ENCODE data around the gene DISC1.

DISC1 gene

DNA sequence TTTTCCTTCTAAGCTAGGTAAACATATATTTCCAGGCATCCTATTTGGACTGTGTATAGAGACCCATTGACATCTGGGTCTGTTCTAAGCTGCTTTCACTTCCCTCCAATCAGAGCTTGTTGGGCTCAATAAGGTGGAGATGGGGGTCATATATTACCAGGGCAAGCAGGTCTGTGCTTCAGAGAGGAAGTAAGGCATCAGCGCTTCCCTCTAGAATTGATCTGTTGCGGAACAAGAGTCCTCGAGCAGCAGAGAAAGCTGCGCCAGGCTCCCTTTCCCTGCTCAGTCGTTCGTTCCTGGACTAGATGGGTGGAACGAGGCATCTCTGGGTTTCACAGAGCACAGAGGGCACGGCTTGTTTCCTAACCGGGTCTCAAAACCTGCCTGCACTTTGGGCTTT lies 63.5 kb downstream of the DISC1 start:
- TF ChIP-seq POLR2A (IDR thresholded peaks at IDR 0.05; ENCODE audit: low read depth, low read length) (no peak), SPI1 (IDR thresholded peaks at IDR 0.05; ENCODE audit: low read depth, low read length) (no peak), PAX5 (IDR thresholded peaks at IDR 0.05; ENCODE audit: insufficient read depth, low read length, severe bottlenecking) (no peak), POLR2AphosphoS5 (IDR thresholded peaks at IDR 0.05; ENCODE audit: low read depth, low read length) (no peak), POU2F2 (IDR thresholded peaks at IDR 0.05; ENCODE audit: low read depth, low read length) (no peak), TAF1 (IDR thresholded peaks at IDR 0.05; ENCODE audit: low read depth, low read length) (no peak)
- FAIRE-seq, result no peak
- no peak for DNase-seq (ENCODE audit: insufficient read length, low spot score)

DNA sequence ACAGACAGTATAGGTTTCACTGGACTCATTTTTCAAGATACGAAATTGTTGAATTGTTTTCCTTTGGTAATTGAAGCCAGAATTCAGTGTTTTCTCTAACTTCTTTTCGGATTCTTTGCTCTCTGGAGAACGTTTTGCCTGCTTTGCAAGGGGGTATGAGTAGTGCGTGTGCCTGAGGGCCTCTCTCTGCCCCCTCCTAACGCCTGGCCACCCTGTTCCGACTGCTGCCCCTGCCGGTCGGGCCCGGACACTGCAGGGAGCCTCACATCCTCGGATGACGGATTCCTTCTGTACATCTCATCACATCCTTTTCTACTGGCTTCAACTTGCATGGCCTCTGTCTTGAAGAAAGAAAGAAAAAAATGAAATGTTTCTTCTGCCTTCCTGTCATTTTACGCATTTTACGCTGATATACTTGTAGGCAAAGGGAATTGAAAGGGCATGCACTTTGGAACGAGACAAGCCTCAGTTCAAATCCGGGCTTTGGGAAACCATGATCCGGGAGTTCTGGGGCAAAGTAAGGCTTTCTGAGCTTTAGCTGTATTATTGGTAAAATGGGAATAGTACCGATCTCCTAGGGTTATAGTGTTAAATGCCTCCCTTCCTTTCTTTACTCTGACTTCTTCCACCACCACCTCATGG lies 65.1 kb downstream of the DISC1 start:
- DNase-seq (ENCODE audit: insufficient read length, low spot score) (no peak), FAIRE-seq (no peak)
- TF ChIP-seq SPI1 (IDR thresholded peaks at IDR 0.05; ENCODE audit: low read depth, low read length) (no peak), POLR2A (IDR thresholded peaks at IDR 0.05; ENCODE audit: low read depth, low read length) (no peak), PAX5 (IDR thresholded peaks at IDR 0.05; ENCODE audit: insufficient read depth, low read length, severe bottlenecking) (no peak), POLR2AphosphoS5 (IDR thresholded peaks at IDR 0.05; ENCODE audit: low read depth, low read length) (no peak), POU2F2 (IDR thresholded peaks at IDR 0.05; ENCODE audit: low read depth, low read length) (no peak), TAF1 (IDR thresholded peaks at IDR 0.05; ENCODE audit: low read depth, low read length) (no peak)

DNA sequence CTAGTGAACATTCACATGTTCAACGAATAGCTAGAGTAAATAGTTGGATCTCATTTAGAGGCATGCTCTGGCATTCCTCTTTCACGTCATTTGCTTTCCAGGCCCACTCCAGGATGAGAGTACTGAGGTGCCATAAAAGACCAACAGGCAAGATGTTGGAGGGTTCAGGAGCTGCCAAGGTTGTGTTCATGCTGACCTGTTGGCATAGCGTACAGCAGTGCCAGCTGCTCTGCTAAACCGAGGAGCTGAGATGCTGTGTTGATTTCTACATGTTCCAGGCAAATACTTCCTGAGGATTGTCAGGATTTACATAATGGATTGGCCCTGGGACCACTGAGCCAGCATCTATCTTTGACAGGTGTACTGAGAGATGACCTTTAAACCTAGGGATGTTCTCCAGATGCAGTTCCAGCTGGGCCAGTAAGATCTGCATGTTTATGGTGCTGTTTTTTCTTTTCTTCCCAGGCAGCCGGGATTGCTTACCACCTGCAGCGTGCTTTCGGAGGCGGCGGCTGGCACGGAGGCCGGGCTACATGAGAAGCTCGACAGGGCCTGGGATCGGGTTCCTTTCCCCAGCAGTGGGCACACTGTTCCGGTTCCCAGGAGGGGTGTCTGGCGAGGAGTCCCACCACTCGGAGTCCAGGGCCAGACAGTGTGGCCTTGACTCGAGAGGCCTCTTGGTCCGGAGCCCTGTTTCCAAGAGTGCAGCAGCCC lies 66.9 kb downstream of the DISC1 start:
- FAIRE-seq (no peak), DNase-seq (ENCODE audit: insufficient read length, low spot score) (no peak)
- no peak for TF ChIP-seq POLR2AphosphoS5 (IDR thresholded peaks at IDR 0.05; ENCODE audit: low read depth, low read length)
- no peak for TF ChIP-seq PAX5 (IDR thresholded peaks at IDR 0.05; ENCODE audit: insufficient read depth, low read length, severe bottlenecking)
- no peak for TF ChIP-seq SPI1 (IDR thresholded peaks at IDR 0.05; ENCODE audit: low read depth, low read length)

DNA sequence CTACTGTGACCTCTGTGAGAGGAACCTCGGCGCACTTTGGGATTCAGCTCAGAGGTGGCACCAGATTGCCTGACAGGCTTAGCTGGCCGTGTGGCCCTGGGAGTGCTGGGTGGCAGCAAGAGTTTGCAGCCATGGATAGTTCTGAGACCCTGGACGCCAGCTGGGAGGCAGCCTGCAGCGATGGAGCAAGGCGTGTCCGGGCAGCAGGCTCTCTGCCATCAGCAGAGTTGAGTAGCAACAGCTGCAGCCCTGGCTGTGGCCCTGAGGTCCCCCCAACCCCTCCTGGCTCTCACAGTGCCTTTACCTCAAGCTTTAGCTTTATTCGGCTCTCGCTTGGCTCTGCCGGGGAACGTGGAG lies 67.5 kb downstream of the DISC1 start:
- no peak for FAIRE-seq

DNA sequence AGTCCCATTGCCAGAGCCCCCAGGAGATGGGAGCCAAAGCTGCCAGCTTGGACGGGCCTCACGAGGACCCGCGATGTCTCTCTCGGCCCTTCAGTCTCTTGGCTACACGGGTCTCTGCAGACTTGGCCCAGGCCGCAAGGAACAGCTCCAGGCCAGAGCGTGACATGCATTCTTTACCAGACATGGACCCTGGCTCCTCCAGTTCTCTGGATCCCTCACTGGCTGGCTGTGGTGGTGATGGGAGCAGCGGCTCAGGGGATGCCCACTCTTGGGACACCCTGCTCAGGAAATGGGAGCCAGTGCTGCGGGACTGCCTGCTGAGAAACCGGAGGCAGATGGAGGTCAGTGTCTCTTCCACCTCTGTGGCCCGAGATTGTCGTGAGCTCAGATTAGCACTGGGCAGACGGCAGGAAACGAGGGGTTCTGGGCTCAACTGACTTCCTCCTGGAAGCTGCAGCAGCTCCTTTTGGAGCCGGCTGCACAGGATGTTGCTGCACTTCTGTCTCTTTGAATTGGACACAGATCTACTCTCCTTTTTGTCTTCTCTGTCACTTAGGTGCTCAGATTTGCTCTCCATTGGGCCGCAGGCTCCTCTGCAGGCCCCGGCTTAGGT lies 68.0 kb downstream of the DISC1 start:
- FAIRE-seq (no peak), DNase-seq (ENCODE audit: insufficient read length, low spot score) (no peak)
- no peak for TF ChIP-seq POLR2AphosphoS5 (IDR thresholded peaks at IDR 0.05; ENCODE audit: low read depth, low read length)
- TF ChIP-seq POU2F2 (IDR thresholded peaks at IDR 0.05; ENCODE audit: low read depth, low read length), result no peak
- no peak for TF ChIP-seq SPI1 (IDR thresholded peaks at IDR 0.05; ENCODE audit: low read depth, low read length)
- no peak for TF ChIP-seq TAF1 (IDR thresholded peaks at IDR 0.05; ENCODE audit: low read depth, low read length)
- no peak for TF ChIP-seq POLR2A (IDR thresholded peaks at IDR 0.05; ENCODE audit: low read depth, low read length)

More for the DNA sequence above, 67.5 kb downstream of the DISC1 start:
- TF ChIP-seq POLR2A (IDR thresholded peaks at IDR 0.05; ENCODE audit: low read depth, low read length), result no peak
- no peak for DNase-seq (ENCODE audit: insufficient read length, low spot score)

DNA sequence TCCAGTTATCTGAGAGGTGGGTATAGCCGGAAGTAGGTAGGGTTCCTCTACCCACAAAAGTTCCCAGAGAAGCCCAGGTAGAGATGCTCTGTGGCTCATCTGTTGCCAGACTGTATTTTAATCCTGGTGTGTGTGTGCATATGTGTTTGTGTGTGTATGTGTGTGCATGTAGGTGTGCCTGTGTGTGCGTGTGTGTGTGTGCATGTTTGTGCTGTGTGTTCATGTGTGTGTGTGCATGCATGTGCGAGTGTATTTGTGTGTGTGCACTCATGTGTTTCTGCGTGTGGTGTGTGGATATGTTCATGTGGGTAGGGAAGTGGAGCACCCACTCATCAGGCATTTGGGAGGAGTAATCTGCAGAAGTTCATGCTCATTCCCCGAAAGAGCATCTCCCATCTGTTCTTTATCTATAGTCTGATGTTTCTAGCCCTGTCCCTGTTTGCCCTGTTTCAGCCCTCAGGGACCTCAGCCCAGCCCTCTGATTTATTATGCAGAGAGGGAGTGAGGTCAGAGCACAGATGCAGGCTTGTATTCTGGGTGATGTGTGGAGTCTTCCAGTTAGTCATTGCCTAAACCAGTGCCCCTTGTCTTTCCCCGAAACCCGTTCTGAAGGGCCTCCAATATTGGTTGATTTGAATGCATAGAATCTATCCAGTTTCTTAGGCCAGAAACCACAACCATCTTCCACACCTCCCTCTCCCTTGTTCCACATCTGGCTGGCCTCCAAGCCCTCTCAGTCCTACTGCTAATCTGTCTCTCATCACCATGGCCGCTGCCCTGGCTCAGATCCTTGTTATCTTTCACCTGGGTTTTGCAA lies 69.1 kb downstream of the DISC1 start:
- no peak for FAIRE-seq
- no peak for DNase-seq (ENCODE audit: insufficient read length, low spot score)
- TF ChIP-seq PAX5 (IDR thresholded peaks at IDR 0.05; ENCODE audit: insufficient read depth, low read length, severe bottlenecking) (no peak), TAF1 (IDR thresholded peaks at IDR 0.05; ENCODE audit: low read depth, low read length) (no peak), SPI1 (IDR thresholded peaks at IDR 0.05; ENCODE audit: low read depth, low read length) (no peak), POU2F2 (IDR thresholded peaks at IDR 0.05; ENCODE audit: low read depth, low read length) (no peak), POLR2A (IDR thresholded peaks at IDR 0.05; ENCODE audit: low read depth, low read length) (no peak), POLR2AphosphoS5 (IDR thresholded peaks at IDR 0.05; ENCODE audit: low read depth, low read length) (no peak)

DNA sequence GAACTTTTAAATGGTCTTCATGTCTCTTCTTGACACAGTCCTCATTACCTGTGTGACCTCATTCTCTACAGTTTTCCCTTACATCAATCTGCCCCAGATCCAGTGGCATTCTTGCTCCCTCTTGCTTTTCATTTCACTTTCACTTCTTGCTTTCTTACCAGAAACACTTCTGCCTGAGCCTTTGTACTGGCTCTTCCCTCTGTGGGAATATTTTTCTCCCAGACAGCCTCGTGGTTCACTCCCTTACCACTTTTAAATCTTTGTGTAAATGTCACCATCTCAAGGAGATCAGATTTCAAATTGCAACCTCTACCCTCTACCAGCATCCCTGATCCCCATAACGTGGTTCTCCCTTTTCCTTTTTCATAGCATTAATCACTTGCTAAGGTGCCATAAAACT lies 73.2 kb downstream of the DISC1 start:
- TF ChIP-seq TAF1 (IDR thresholded peaks at IDR 0.05; ENCODE audit: low read depth, low read length) (no peak), POU2F2 (IDR thresholded peaks at IDR 0.05; ENCODE audit: low read depth, low read length) (no peak), POLR2A (IDR thresholded peaks at IDR 0.05; ENCODE audit: low read depth, low read length) (no peak), SPI1 (IDR thresholded peaks at IDR 0.05; ENCODE audit: low read depth, low read length) (no peak), PAX5 (IDR thresholded peaks at IDR 0.05; ENCODE audit: insufficient read depth, low read length, severe bottlenecking) (no peak), POLR2AphosphoS5 (IDR thresholded peaks at IDR 0.05; ENCODE audit: low read depth, low read length) (no peak)

DNA sequence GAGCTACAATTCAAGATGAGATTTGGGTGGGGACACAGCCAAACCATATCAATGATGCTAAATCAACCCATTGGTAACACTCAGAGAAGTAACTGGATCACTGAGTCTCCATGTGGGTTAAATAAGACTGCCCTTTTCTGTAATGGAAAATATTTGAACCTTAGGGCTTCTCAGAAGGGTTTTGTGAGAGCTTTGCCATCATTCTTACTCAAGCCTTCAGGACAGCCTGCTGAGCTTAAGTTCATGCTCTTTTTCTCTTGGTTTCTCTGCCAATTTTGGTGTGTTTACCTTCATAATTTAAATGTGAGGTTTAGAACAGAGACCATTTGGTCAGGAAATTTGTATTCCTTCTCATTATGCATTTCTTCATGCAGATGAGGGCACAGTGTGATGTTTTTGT lies 74.7 kb downstream of the DISC1 start:
- DNase-seq (ENCODE audit: insufficient read length, low spot score), result no peak
- FAIRE-seq, result no peak
- TF ChIP-seq POLR2A (IDR thresholded peaks at IDR 0.05; ENCODE audit: low read depth, low read length) (no peak), POLR2AphosphoS5 (IDR thresholded peaks at IDR 0.05; ENCODE audit: low read depth, low read length) (no peak), SPI1 (IDR thresholded peaks at IDR 0.05; ENCODE audit: low read depth, low read length) (no peak), PAX5 (IDR thresholded peaks at IDR 0.05; ENCODE audit: insufficient read depth, low read length, severe bottlenecking) (no peak), POU2F2 (IDR thresholded peaks at IDR 0.05; ENCODE audit: low read depth, low read length) (no peak), TAF1 (IDR thresholded peaks at IDR 0.05; ENCODE audit: low read depth, low read length) (no peak)

More for the DNA sequence above, 73.2 kb downstream of the DISC1 start:
- FAIRE-seq, result no peak
- no peak for DNase-seq (ENCODE audit: insufficient read length, low spot score)

DNA sequence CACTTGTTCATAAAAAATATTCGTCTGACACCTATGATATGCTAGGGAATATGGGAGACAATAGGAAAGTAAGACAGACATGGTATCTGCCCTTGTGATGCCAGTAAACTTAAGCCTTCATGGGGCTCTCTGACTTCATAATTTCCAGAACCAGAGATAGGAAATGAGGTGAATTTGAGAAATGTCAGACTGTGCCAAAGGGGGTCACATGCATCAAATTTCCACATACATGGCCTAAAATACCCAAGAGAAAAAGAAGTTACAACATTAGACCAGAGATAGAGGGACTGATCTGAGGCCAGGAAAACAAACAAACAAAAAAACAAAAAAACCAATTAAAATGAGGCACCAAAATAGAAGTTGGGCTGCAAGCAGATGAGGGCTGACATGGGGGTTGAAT lies 75.7 kb downstream of the DISC1 start:
- DNase-seq (ENCODE audit: insufficient read length, low spot score) (no peak), FAIRE-seq (no peak)
- no peak for TF ChIP-seq POLR2A (IDR thresholded peaks at IDR 0.05; ENCODE audit: low read depth, low read length)
- TF ChIP-seq TAF1 (IDR thresholded peaks at IDR 0.05; ENCODE audit: low read depth, low read length), result no peak
- TF ChIP-seq SPI1 (IDR thresholded peaks at IDR 0.05; ENCODE audit: low read depth, low read length), result no peak
- no peak for TF ChIP-seq POLR2AphosphoS5 (IDR thresholded peaks at IDR 0.05; ENCODE audit: low read depth, low read length)
- TF ChIP-seq PAX5 (IDR thresholded peaks at IDR 0.05; ENCODE audit: insufficient read depth, low read length, severe bottlenecking), result no peak
- no peak for TF ChIP-seq POU2F2 (IDR thresholded peaks at IDR 0.05; ENCODE audit: low read depth, low read length)

Measured in GM12891 (cell line).